Osteoblast (primary cell): ENCODE results near the gene TSGA10. TPM values are rescaled to one million over a fixed set of nuclear protein-coding genes. Genes with fewer than 3 reads are reported as not detected.
A peak's percentile ranks its signal among the peaks of the same experiment; 100 is the strongest.
"Not testable (repeated sequence)": the region's sequence is repeated elsewhere in the genome, so short reads cannot be mapped to it uniquely, and the experiment has no call there.

Experiments used
- DNase-seq: peaks from one replicate; pipeline ENCODE4 v3.0.0; 2011; ENCODE audit warnings: low spot score, mixed read lengths; ENCODE audit not compliant: insufficient read length; ENCODE audit errors: missing footprints
- H2AFZ ChIP-seq: 2 replicates; pipeline ENCODE4 v1.6.0; 2011; ENCODE audit warnings: mild to moderate bottlenecking, low read length
- H3K27ac ChIP-seq: 2 replicates; pipeline ENCODE4 v1.5.1; 2011; ENCODE audit warnings: mild to moderate bottlenecking, low read depth, low read length, moderate library complexity
- H3K27me3 ChIP-seq: 2 replicates; pipeline ENCODE4 v1.6.0; 2012; ENCODE audit warnings: mild to moderate bottlenecking, control low read depth, inconsistent platforms, low read length, moderate library complexity; ENCODE audit not compliant: insufficient read depth
- H3K36me3 ChIP-seq: 2 replicates; pipeline ENCODE4 v1.5.1; 2011; ENCODE audit warnings: mild to moderate bottlenecking, low read length, control low read depth, moderate library complexity; ENCODE audit not compliant: insufficient read depth
- H3K4me1 ChIP-seq: 2 replicates; pipeline ENCODE4 v1.5.1; 2011; ENCODE audit warnings: mild to moderate bottlenecking, low read length, control low read depth, moderate library complexity; ENCODE audit not compliant: insufficient read depth
- H3K4me2 ChIP-seq: 2 replicates; pipeline ENCODE4 v1.6.0; 2011; ENCODE audit warnings: mild to moderate bottlenecking, low read length; ENCODE audit not compliant: insufficient read depth
- H3K4me3 ChIP-seq: fragments of 200-600 bp; sonication (generic); 3 replicates; pipeline ENCODE4 v1.5.1; 2012; ENCODE audit warnings: mild to moderate bottlenecking, low read length, inconsistent platforms; ENCODE audit not compliant: insufficient read depth
- H3K79me2 ChIP-seq: 2 replicates; pipeline ENCODE4 v1.6.0; 2012; ENCODE audit warnings: mild to moderate bottlenecking, low read length, control low read depth, inconsistent platforms; ENCODE audit not compliant: insufficient read depth
- H3K9me3 ChIP-seq: 2 replicates; pipeline ENCODE4 v1.5.1; 2011; ENCODE audit warnings: low read depth, low read length, control low read depth
- H4K20me1 ChIP-seq: 2 replicates; pipeline ENCODE4 v1.6.0; 2012; ENCODE audit warnings: mild to moderate bottlenecking, low read length, control low read depth; ENCODE audit not compliant: insufficient read depth
- CTCF ChIP-seq: IDR thresholded peaks from 2 replicates; pipeline ENCODE4 v1.5.1; 2011; ENCODE audit warnings: mild to moderate bottlenecking, low read depth, low read length, moderate library complexity; ENCODE audit errors: extremely low read depth
- total RNA-seq: library from RNA; depleted of rRNA; stranded (reverse); fragments of >200 nt; gene quantifications from 2 replicates; pipeline ENCODE4 v1.2.3, GENCODE V29; 2012

The TSGA10 gene
- total RNA-seq, 1 donor, result 4.0 TPM

- peak overlapping the region; percentile 87 for H2AFZ ChIP-seq
- no peaks in the 10 kb centered on the region for H3K36me3 ChIP-seq
- H3K79me2 ChIP-seq, result no peaks in the 10 kb centered on the region
- no peaks in the 10 kb centered on the region for H3K9me3 ChIP-seq
- H3K4me2 ChIP-seq, result peak overlapping the region; percentile 75
- peaks cover 5% of the 10 kb centered on the region for H3K4me1 ChIP-seq
- H3K27ac ChIP-seq, result no peak overlapping the region
- no peaks in the 10 kb centered on the region for H4K20me1 ChIP-seq
- H3K4me3 ChIP-seq, result peak overlapping the region; percentile 42
- TF ChIP-seq CTCF, result peak; percentile 70
- DNase-seq, result peak; percentile 83
- H3K27me3 ChIP-seq, result no peaks in the 10 kb centered on the region
Observed at GRCh38 chr2:99066075-99066958, 88.4 kb downstream of the TSGA10 start.

- H3K79me2 ChIP-seq, H3K4me2 ChIP-seq, H3K4me1 ChIP-seq, H3K27ac ChIP-seq, H4K20me1 ChIP-seq, H3K27me3 ChIP-seq, H3K4me3 ChIP-seq, DNase-seq, H3K36me3 ChIP-seq, H2AFZ ChIP-seq, H3K9me3 ChIP-seq: not testable (repeated sequence)
Observed at GRCh38 chr2:99049187-99049586, 105.6 kb downstream of the TSGA10 start.

- not testable (repeated sequence) for H3K4me2 ChIP-seq, H3K4me3 ChIP-seq, H3K36me3 ChIP-seq, H3K79me2 ChIP-seq, H3K4me1 ChIP-seq, H3K27me3 ChIP-seq, H4K20me1 ChIP-seq, H3K27ac ChIP-seq, DNase-seq, H3K9me3 ChIP-seq
- H2AFZ ChIP-seq, result peak overlapping the region; percentile 1
Observed at GRCh38 chr2:99040736-99041300, 113.9 kb downstream of the TSGA10 start.

- Histone ChIP-seq H3K4me2 (no peak overlapping the region), H3K4me1 (no peaks in the 10 kb centered on the region), H3K27me3 (no peaks in the 10 kb centered on the region), H2AFZ (no peak overlapping the region), H3K4me3 (no peak overlapping the region), H3K36me3 (no peaks in the 10 kb centered on the region), H3K27ac (no peak overlapping the region), H4K20me1 (no peaks in the 10 kb centered on the region), H3K9me3 (no peaks in the 10 kb centered on the region), H3K79me2 (no peaks in the 10 kb centered on the region)
- TF ChIP-seq CTCF, result no peak
- DNase-seq, result no peak
Observed at GRCh38 chr2:99035920-99036319, 118.8 kb downstream of the TSGA10 start.

- H2AFZ ChIP-seq, result no peak overlapping the region
- no peaks in the 10 kb centered on the region for H3K36me3 ChIP-seq
- H3K27ac ChIP-seq, result no peak overlapping the region
- H3K4me1 ChIP-seq, result no peaks in the 10 kb centered on the region
- H4K20me1 ChIP-seq, result no peaks in the 10 kb centered on the region
- DNase-seq, result no peak
- H3K27me3 ChIP-seq, result no peaks in the 10 kb centered on the region
- no peak for TF ChIP-seq CTCF
- H3K9me3 ChIP-seq, result no peaks in the 10 kb centered on the region
- H3K4me3 ChIP-seq, result no peak overlapping the region
- no peak overlapping the region for H3K4me2 ChIP-seq
- no peaks in the 10 kb centered on the region for H3K79me2 ChIP-seq
Observed at GRCh38 chr2:99032786-99033185, 122.0 kb downstream of the TSGA10 start.
